Effector memory CD4-positive, alpha-beta T cell (primary cell): ENCODE results near the gene GPR141.

ENCODE experiments used
- DNase-seq, 3 donors: peaks; one replicate each; pipeline ENCODE4 v3.0.0-alpha.2; 2020
- H3K27ac ChIP-seq: 2 replicates; pipeline ENCODE4 v1.7.0; 2013; ENCODE audit warnings: mild to moderate bottlenecking, low read length, moderate library complexity; ENCODE audit not compliant: insufficient read depth, poor library complexity, severe bottlenecking
- H3K27me3 ChIP-seq: replicated peaks from 2 replicates; pipeline ENCODE4 v1.7.0; 2013; ENCODE audit warnings: mild to moderate bottlenecking, low read length; ENCODE audit not compliant: insufficient read depth, control insufficient read depth, poor library complexity, severe bottlenecking
- H3K36me3 ChIP-seq: 2 replicates; pipeline ENCODE4 v1.7.0; 2013; ENCODE audit warnings: mild to moderate bottlenecking, low read length, moderate library complexity; ENCODE audit not compliant: control insufficient read depth, insufficient read depth
- H3K4me1 ChIP-seq: 2 replicates; pipeline ENCODE4 v1.7.0; 2013; ENCODE audit warnings: low read length, mild to moderate bottlenecking; ENCODE audit not compliant: control insufficient read depth, insufficient read depth, poor library complexity, severe bottlenecking
- H3K4me3 ChIP-seq: 2 replicates; pipeline ENCODE4 v1.7.0; 2013; ENCODE audit warnings: low read length, low read depth, mild to moderate bottlenecking; ENCODE audit not compliant: insufficient read depth, poor library complexity, severe bottlenecking
- H3K9me3 ChIP-seq: 2 replicates; pipeline ENCODE4 v1.7.0; 2013; ENCODE audit warnings: mild to moderate bottlenecking, low read length, moderate library complexity; ENCODE audit not compliant: control insufficient read depth

GPR141 gene

DNA sequence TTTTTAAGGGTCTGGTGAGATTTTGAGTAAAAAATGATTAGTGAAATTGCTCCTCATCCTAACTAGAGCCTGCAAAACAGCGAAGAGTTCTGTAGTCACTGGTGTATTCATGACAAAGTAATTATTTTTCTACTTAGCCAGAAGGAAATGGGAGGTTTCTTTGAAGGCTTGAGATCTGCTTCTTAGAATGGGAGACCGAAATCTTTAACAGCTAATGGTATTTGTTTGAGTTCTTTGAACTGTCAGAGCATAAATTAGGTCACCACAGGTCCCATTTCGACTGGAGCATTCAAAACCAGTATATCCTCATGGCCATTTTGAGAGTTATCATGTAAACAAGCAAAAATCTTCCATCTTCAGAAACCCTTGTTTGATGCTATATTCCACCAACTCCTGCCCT lies 87.8 kb downstream of the GPR141 start:
- H3K4me3 ChIP-seq: no peak overlapping the region
- H3K27ac ChIP-seq: no peak overlapping the region
- H3K4me1 ChIP-seq: no peaks in the 10 kb centered on the region
- no peak for DNase-seq
- H3K9me3 ChIP-seq: no peaks in the 10 kb centered on the region
- no peaks in the 10 kb centered on the region for H3K36me3 ChIP-seq
- H3K27me3 ChIP-seq: no peaks in the 10 kb centered on the region

DNA sequence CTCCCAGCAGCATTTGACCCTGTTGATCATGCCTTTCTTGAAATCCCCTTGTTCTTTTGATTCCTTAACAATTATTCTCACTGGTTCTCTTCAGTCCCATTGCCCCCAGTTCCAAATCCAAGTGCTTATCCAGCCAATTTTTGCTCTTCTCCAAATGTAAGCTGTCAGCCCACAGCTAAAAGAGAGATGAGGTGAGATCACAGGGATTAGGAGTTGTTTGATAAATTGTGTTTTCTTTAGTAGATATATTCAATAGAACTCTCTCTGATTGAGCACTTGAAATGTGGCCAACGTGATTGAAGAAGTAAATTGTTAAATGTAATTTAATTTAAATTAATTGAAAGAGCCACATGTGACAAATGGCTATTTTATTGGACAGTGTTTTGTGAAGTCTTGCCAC lies 88.2 kb downstream of the GPR141 start:
- Histone ChIP-seq H3K27ac (no peak overlapping the region), H3K9me3 (no peaks in the 10 kb centered on the region), H3K4me3 (no peak overlapping the region), H3K27me3 (no peaks in the 10 kb centered on the region), H3K36me3 (no peaks in the 10 kb centered on the region), H3K4me1 (no peaks in the 10 kb centered on the region)
- no peak for DNase-seq

DNA sequence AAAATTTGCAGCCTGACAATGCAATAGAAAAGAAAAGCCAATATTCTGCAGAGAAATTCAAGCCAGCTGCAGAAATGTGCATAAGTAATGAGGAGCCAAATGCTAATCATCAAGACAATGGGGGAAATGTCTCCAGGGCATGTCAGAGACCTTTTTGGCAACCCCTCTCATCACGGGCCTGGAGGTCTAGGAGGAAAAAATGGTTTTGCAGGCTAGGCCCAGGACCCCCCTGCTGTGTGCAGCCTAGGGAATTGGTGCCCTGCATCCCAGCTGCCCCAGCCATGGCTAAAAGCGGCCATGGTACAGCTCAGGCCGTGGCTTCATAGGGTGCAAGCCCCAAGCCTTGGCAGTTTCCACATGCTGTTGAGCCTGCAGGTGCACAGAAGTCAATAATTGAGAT lies 92.4 kb downstream of the GPR141 start:
- Histone ChIP-seq H3K4me3 (no peak overlapping the region), H3K27me3 (no peaks in the 10 kb centered on the region), H3K4me1 (no peaks in the 10 kb centered on the region), H3K9me3 (no peaks in the 10 kb centered on the region), H3K36me3 (no peaks in the 10 kb centered on the region), H3K27ac (no peak overlapping the region)
- DNase-seq: no peak

DNA sequence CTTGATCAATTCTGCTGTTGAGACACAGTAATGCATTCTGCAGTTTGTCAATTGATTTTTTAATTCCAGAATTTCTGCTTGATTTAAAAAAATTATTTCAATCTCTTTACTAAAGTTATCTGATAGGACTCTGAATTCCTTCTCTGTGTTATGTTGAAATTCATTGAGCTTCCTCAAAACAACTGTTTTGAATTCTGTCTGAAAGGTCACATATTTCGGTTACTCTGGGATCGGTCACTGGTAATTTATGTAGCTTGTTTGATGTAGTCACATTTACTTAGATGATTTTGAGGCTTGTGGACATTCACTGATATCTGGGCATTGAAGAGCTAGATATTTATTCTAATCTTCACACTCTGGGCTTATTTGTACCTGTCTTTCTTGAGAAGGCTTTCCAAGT lies 97.6 kb downstream of the GPR141 start:
- H3K27me3 ChIP-seq: no peaks in the 10 kb centered on the region
- H3K36me3 ChIP-seq: no peaks in the 10 kb centered on the region
- no peaks in the 10 kb centered on the region for H3K4me1 ChIP-seq
- no peak for DNase-seq
- no peaks in the 10 kb centered on the region for H3K9me3 ChIP-seq
- no peak overlapping the region for H3K4me3 ChIP-seq
- no peak overlapping the region for H3K27ac ChIP-seq

DNA sequence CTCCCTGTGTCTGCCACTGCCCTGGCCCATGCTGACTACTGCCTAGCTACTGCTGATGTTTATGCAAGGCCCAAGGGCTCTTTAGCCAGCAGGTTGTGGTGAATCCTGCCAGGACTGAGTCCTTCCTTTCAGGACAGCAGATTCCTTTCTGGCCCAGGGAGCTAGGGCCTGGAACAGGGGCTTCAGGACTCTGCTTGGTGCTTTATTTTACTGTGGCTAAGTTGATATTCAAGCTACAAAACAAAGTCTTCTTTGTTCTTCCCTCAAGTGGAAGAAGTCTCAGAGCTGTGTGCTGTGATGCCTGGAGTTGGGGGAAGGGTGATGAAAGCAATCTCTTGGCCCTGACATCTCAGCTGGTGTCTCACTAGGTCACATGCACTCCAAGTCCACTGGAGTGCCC lies 98.6 kb downstream of the GPR141 start:
- no peak for DNase-seq
- no peaks in the 10 kb centered on the region for H3K4me1 ChIP-seq
- no peaks in the 10 kb centered on the region for H3K27me3 ChIP-seq
- H3K27ac ChIP-seq: no peak overlapping the region
- H3K36me3 ChIP-seq: no peaks in the 10 kb centered on the region
- H3K9me3 ChIP-seq: no peaks in the 10 kb centered on the region
- no peak overlapping the region for H3K4me3 ChIP-seq

DNA sequence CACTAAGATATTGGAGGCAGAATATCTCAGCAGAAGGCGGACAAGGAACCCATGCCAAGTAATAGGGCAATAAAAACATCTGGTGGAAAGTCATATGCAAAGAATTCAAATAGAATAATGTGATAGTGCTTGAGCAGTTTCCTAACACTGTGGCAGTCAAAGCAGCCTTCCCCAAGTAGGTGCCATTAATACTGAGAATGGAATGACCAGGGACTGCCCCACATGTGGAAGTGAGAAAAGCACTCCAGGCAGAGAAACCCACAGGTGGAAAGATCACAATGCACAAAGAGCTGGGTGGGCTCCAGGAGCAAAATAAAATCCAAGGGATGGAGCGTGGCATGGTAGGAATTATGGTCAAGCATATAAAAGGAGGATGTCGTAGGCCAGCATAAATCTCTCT lies 100.4 kb downstream of the GPR141 start:
- H3K4me3 ChIP-seq: no peak overlapping the region
- H3K4me1 ChIP-seq: no peaks in the 10 kb centered on the region
- no peak for DNase-seq

DNA sequence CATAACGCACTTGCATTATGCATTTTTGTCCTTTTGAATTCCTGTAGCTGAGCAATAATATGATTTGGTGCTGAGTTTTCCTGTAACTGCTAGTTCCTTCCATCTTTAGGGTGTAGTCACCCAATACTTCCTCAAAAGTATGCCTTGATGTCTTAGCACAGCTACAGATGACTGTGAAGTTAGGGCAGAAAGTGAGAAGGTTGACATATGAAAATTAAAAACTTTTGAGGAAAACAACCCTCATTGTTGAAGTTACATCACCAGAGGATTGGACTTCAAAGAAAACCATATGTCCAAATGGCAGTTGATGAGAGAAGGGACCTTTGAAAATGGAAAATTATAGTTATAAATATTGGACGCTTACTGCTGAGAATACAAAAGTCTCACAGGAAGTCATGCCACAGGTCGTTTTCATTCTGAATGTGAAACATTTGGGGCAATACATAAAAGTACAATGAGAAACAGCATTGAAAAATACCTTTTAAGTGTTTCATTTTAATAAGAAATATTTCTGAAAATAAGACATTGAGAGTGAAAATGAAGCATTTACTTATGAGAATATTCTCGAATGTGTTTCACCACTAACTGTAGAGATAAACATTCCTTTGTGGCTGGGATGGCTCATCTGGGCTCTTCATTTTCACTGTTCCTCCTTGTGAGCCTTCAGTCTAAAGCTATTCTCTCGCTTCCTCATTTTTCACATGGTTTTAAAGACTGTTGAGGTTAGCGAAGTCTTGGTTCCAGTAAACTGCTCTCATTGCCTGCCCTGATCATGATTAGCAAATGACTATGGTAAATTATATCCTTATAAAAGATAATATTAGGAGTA lies 103.4 kb downstream of the GPR141 start:
- no peaks in the 10 kb centered on the region for H3K27me3 ChIP-seq
- no peaks in the 10 kb centered on the region for H3K36me3 ChIP-seq
- no peaks in the 10 kb centered on the region for H3K4me1 ChIP-seq
- no peak overlapping the region for H3K27ac ChIP-seq
- no peak overlapping the region for H3K4me3 ChIP-seq
- no peaks in the 10 kb centered on the region for H3K9me3 ChIP-seq
- no peak for DNase-seq

More for the DNA sequence above, 100.4 kb downstream of the GPR141 start:
- H3K27me3 ChIP-seq: no peaks in the 10 kb centered on the region
- H3K36me3 ChIP-seq: no peaks in the 10 kb centered on the region
- no peak overlapping the region for H3K27ac ChIP-seq
- no peaks in the 10 kb centered on the region for H3K9me3 ChIP-seq
